GM10248 (cell line): ENCODE data around the gene TUBGCP2.

Experiments
- CTCF ChIA-PET: fragments of 300-600 bp; sonication (Branson Sonifier 250); formaldehyde crosslinking; extraction: SDS; loops from one replicate; lab custom pipeline; 2021; ENCODE audit warnings: antibody characterized with exemption; lab: Yijun Ruan, JAX
- POLR2A ChIA-PET: fragments of 350-650 bp; sonication (Branson Sonifier 250); formaldehyde crosslinking; extraction: SDS; loops from one replicate; lab custom pipeline; 2020; ENCODE audit warnings: antibody characterized with exemption; lab: Yijun Ruan, JAX
- DNase-seq: peaks from one replicate; pipeline ENCODE4 v3.0.0; 2012; ENCODE audit errors: extremely low spot score
- CTCF ChIP-seq: IDR thresholded peaks from 2 replicates; pipeline ENCODE4 v1.5.1; 2012; ENCODE audit warnings: mild to moderate bottlenecking, low read depth; ENCODE audit errors: extremely low read depth, missing control alignments, control extremely low read depth

TUBGCP2 gene

GRCh38 chr10:133297504-133297903 is 11.2 kb downstream of the TUBGCP2 start:
- no peak for DNase-seq
- ChIA-PET CTCF (interaction anchor here (2.0 kb wide), 1 partner anchor 11 kb away, joined by 5 read pairs; no protein-coding TSS in a partner anchor), POLR2A (no interaction called here)
- TF ChIP-seq CTCF, result no peak

- POLR2A ChIA-PET, result no interaction called here
- no peak for TF ChIP-seq CTCF
- CTCF ChIA-PET, result interaction anchor here (1.1 to 3.2 kb wide), 3 partner anchors 10 to 12 kb away, joined by 3 to 14 read pairs (median 5); no protein-coding TSS in a partner anchor
- DNase-seq, result no peak
Measured at GRCh38 chr10:133295426-133296320, 13.0 kb downstream of the TUBGCP2 start.

GRCh38 chr10:133294189-133294588 is 14.5 kb downstream of the TUBGCP2 start:
- DNase-seq, result no peak
- ChIA-PET CTCF (interaction anchor here (3.2 kb wide), 1 partner anchor 13 kb away, joined by 14 read pairs; no protein-coding TSS in a partner anchor), POLR2A (no interaction called here)
- TF ChIP-seq CTCF, result no peak

- TF ChIP-seq CTCF, result no peak
- no peak for DNase-seq
- ChIA-PET CTCF (interaction anchor here (3.2 kb wide), 1 partner anchor 14 kb away, joined by 14 read pairs; no protein-coding TSS in a partner anchor), POLR2A (no interaction called here)
Measured at GRCh38 chr10:133293810-133294119, 14.9 kb downstream of the TUBGCP2 start.

- ChIA-PET CTCF (interaction anchor here (3.2 kb wide), 1 partner anchor 14 kb away, joined by 14 read pairs; no protein-coding TSS in a partner anchor), POLR2A (no interaction called here)
- TF ChIP-seq CTCF, result no peak
- no peak for DNase-seq
Measured at GRCh38 chr10:133292919-133293809, 15.5 kb downstream of the TUBGCP2 start.

GRCh38 chr10:133289761-133290160 is 18.9 kb downstream of the TUBGCP2 start:
- TF ChIP-seq CTCF, result no peak
- ChIA-PET POLR2A (no interaction called here), CTCF (no interaction called here)
- DNase-seq, result no peak
